WTC11 (cell line): ENCODE data around the gene ELAVL1.

ENCODE experiments used
- AFF4 ChIP-seq: sonication (generic); formaldehyde crosslinking; IDR thresholded peaks from 2 replicates; pipeline ENCODE4 v1.8.1; 2023; ENCODE audit warnings: mild to moderate bottlenecking, missing genetic modification reagents, borderline replicate concordance
- CREB1 ChIP-seq: sonication (generic); formaldehyde crosslinking; IDR thresholded peaks from 2 replicates; pipeline ENCODE4 v1.8.0; 2023; ENCODE audit warnings: mild to moderate bottlenecking, missing genetic modification reagents
- JAZF1 ChIP-seq: fragments of 250-450 bp; sonication (Bioruptor Pico); IDR thresholded peaks from 2 replicates; pipeline ENCODE4 v1.9.0; 2021; ENCODE audit warnings: moderate library complexity, mild to moderate bottlenecking, inconsistent platforms
- SP1 ChIP-seq: sonication (generic); formaldehyde crosslinking; conservative IDR thresholded peaks from 2 replicates; pipeline ENCODE4 v1.8.1; 2022; ENCODE audit warnings: missing genetic modification reagents
- ZNF232 ChIP-seq: sonication (generic); formaldehyde crosslinking; IDR thresholded peaks from 2 replicates; pipeline ENCODE4 v1.8.0; 2022; ENCODE audit warnings: mild to moderate bottlenecking, missing genetic modification reagents
- ZNF263 ChIP-seq: sonication (generic); formaldehyde crosslinking; IDR thresholded peaks from 2 replicates; pipeline ENCODE4 v1.8.1; 2022; ENCODE audit warnings: low read depth, mild to moderate bottlenecking, moderate library complexity, missing genetic modification reagents
- TF ChIP-seq, protein P1 (sequence below): fragments of 200-600 bp; IDR thresholded peaks from 2 replicates; pipeline ENCODE4 v1.8.0; 2022; ENCODE audit warnings: antibody characterized with exemption

- TF ChIP-seq SP1 (no peak), AFF4 (CRISPR knock-in tag) (no peak), ZNF263 (no peak), ZNF232 (CRISPR knock-in tag) (no peak), CREB1 (CRISPR knock-in tag) (no peak), JAZF1 (no peak)
- TF ChIP-seq, protein P1, sequence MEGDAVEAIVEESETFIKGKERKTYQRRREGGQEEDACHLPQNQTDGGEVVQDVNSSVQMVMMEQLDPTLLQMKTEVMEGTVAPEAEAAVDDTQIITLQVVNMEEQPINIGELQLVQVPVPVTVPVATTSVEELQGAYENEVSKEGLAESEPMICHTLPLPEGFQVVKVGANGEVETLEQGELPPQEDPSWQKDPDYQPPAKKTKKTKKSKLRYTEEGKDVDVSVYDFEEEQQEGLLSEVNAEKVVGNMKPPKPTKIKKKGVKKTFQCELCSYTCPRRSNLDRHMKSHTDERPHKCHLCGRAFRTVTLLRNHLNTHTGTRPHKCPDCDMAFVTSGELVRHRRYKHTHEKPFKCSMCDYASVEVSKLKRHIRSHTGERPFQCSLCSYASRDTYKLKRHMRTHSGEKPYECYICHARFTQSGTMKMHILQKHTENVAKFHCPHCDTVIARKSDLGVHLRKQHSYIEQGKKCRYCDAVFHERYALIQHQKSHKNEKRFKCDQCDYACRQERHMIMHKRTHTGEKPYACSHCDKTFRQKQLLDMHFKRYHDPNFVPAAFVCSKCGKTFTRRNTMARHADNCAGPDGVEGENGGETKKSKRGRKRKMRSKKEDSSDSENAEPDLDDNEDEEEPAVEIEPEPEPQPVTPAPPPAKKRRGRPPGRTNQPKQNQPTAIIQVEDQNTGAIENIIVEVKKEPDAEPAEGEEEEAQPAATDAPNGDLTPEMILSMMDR: no peak
These were observed 88.5 kb downstream of the ELAVL1 start for GRCh38 chr19:7916955-7917266.
